Lung (tissue), 12 donors: Measurements from ENCODE around the gene SMYD4. TPM values are rescaled to one million over a fixed set of nuclear protein-coding genes. Genes with fewer than 3 reads are reported as not detected.
"Not testable (repeated sequence)": the region's sequence is repeated elsewhere in the genome, so short reads cannot be mapped to it uniquely, and the experiment has no call there.

Experiments used
- ATAC-seq: fragments of 200-7000 bp; cut with Tn5 transposase; one replicate; pipeline ENCODE4 v1.9.1; 2020; ENCODE audit warnings: moderate number of reproducible peaks; ENCODE audit not compliant: insufficient read depth, low FRiP score
- DNase-seq, 3 donors: peaks; one replicate each; pipeline ENCODE4 v3.0.0-alpha.2; 2013 to 2017
- H3K27ac ChIP-seq, 2 donors: one replicate each; pipeline ENCODE4 v1.5.1; 2013; ENCODE audit warnings: mild to moderate bottlenecking in 2 of 2, moderate library complexity in 2 of 2, control low read depth in 1 of 2, inconsistent platforms in 1 of 2, low read depth in 1 of 2, low read length in 1 of 2
- H3K27me3 ChIP-seq, 3 donors: one replicate each; pipeline ENCODE4 v1.5.1; 2013; ENCODE audit warnings: low read length in 2 of 3; ENCODE audit not compliant: control insufficient read depth in 3 of 3, insufficient read depth in 3 of 3
- H3K36me3 ChIP-seq, 4 donors: one replicate each; pipeline ENCODE4 v1.5.1; 2013; ENCODE audit warnings: low read length in 4 of 4, mild to moderate bottlenecking in 1 of 4, moderate library complexity in 1 of 4; ENCODE audit not compliant: control insufficient read depth in 4 of 4, insufficient read depth in 4 of 4
- H3K4me1 ChIP-seq, 5 donors: one replicate each; pipeline ENCODE4 v1.5.1; 2013; ENCODE audit warnings: low read length in 5 of 5, mild to moderate bottlenecking in 2 of 5, moderate library complexity in 1 of 5; ENCODE audit not compliant: control insufficient read depth in 5 of 5, insufficient read depth in 5 of 5
- H3K4me3 ChIP-seq: one replicate; pipeline ENCODE4 v1.5.1; 2013; ENCODE audit warnings: mild to moderate bottlenecking, control low read depth, moderate library complexity
- H3K9ac ChIP-seq, 2 donors: one replicate each; pipeline ENCODE4 v1.5.1; 2013; ENCODE audit warnings: low read length in 2 of 2, control low read depth in 1 of 2; ENCODE audit not compliant: insufficient read depth in 1 of 2
- H3K9me3 ChIP-seq, 4 donors: one replicate each; pipeline ENCODE4 v1.5.1; 2013; ENCODE audit warnings: low read length in 3 of 4, mild to moderate bottlenecking in 1 of 4, moderate library complexity in 1 of 4; ENCODE audit not compliant: control insufficient read depth in 4 of 4, insufficient read depth in 3 of 4
- WGBS, 2 donors: extraction: QIAGEN DNeasy Blood & Tissue Kit; methylation state at CpG; one replicate each; pipeline ENCODE4 v1.1.7; 2013; 5-methylcytosine and 5-hydroxymethylcytosine counted together
- polyA plus RNA-seq, 2 donors: library from polyadenylated mRNA; stranded (reverse); fragments of 200-250 nt; gene quantifications; one replicate each; pipeline ENCODE4 v1.2.1, GENCODE V29; 2013
- total RNA-seq, 2 donors: library from RNA; depleted of rRNA in 1 of 2; stranded (reverse); fragments of >200 nt in 1 of 2; gene quantifications; one replicate each; pipeline ENCODE4 v1.2.1, GENCODE V29; 2014 to 2021
- TF ChIP-seq, protein P1 (sequence below): IDR thresholded peaks from 2 replicates; pipeline ENCODE4 v1.5.1; 2012; ENCODE audit warnings: mild to moderate bottlenecking; ENCODE audit errors: control extremely low read depth, extremely low read depth
- donor health status: control.
- donor health status: control.
- donor health status: Bipolar disorder and iron deficiency.
- donor health status: healthy.
- donor health status: DM: yes; HTN: yes; CAD: no.

Gene SMYD4
- total and polyA plus RNA-seq, 4 donors, result 7.5 to 18.2 (median 11.2) TPM

DNA sequence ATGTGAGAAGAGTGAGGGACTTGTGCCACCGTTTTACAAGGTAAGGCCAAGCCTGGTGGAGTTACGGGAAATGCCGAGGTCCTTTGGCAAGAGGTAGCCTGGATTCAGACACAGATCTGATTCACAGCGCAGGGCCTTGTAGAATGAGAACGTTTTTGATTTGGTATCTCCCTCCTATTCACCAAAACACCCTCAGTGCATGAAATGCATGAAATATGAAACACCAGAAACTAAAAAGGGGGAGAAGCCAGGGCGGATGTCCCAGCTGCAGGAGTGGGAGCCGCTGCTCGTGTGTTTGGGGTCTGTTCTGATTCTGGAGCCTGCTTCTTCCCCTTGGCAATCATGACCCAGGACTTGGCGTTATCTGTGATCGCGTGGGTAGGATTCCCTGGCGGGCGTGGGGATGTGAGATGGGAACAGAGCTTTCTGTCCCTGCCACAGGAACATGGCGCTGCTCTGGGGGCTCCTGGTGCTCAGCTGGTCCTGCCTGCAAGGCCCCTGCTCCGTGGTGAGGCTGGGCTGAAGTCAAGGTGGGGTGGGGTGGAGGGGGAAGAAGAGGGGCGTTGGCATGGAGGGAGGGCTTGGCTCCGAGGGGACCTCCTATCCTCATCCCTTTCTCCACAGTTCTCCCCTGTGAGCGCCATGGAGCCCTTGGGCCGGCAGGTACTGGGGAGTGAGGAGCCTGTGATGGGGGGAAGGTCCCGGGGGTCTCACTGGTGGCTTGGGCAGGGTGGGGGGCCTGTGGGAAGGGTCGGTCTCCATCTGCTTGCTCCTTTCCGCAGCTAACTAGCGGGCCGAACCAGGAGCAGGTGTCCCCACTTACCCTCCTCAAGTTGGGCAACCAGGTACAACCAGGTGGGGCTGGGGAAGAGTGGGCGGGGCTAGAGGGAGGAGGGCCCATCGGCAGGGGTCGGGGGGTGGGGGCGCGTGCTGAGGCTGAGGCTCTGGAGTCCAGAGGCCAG is 84.9 kb downstream of the SMYD4 start:
- Histone ChIP-seq H3K9ac (no peak overlapping the region), H3K36me3 (no peaks in the 10 kb centered on the region), H3K4me1 (peaks cover 0 to 5% (median 0%) of the 10 kb centered on the region in 5 donors), H3K27me3 (no peaks in the 10 kb centered on the region), H3K4me3 (no peak overlapping the region), H3K27ac (no peak overlapping the region), H3K9me3 (no peaks in the 10 kb centered on the region)
- TF ChIP-seq, protein P1, sequence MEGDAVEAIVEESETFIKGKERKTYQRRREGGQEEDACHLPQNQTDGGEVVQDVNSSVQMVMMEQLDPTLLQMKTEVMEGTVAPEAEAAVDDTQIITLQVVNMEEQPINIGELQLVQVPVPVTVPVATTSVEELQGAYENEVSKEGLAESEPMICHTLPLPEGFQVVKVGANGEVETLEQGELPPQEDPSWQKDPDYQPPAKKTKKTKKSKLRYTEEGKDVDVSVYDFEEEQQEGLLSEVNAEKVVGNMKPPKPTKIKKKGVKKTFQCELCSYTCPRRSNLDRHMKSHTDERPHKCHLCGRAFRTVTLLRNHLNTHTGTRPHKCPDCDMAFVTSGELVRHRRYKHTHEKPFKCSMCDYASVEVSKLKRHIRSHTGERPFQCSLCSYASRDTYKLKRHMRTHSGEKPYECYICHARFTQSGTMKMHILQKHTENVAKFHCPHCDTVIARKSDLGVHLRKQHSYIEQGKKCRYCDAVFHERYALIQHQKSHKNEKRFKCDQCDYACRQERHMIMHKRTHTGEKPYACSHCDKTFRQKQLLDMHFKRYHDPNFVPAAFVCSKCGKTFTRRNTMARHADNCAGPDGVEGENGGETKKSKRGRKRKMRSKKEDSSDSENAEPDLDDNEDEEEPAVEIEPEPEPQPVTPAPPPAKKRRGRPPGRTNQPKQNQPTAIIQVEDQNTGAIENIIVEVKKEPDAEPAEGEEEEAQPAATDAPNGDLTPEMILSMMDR, result no peak
- DNase-seq (no peak), ATAC-seq (no peak)
- WGBS, 2 donors, result 84 to 86% methylated on average over 29 of the region's 29 CpGs

DNA sequence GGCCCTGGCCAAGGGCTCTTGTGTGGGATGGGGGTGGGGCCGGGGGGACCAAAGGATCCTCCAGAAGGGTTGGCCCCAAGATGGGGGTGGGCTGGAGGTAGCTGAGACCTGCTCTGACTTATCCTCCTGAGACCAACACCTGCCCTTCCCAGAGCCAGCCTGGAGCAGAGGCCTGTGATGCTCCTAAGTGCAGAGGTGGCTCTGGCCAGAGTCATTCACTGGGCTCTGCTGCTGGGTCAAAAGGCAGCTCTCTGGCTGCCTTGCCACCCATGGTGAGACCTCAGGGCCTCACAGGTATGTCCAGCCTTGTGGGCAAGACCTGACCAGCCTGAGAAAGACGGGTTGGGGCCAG is 86.6 kb downstream of the SMYD4 start:
- TF ChIP-seq, protein P1, result no peak
- Histone ChIP-seq H3K4me1 (peaks cover 0 to 5% (median 0%) of the 10 kb centered on the region in 5 donors), H3K4me3 (no peak overlapping the region), H3K27me3 (no peaks in the 10 kb centered on the region), H3K9ac (no peak overlapping the region), H3K27ac (peak overlapping the region in 1 of 2 donors; percentile 39), H3K36me3 (peaks cover 0 to 3% (median 1%) of the 10 kb centered on the region in 4 donors), H3K9me3 (no peaks in the 10 kb centered on the region)
- WGBS, 2 donors, result 84 to 96% methylated on average over 2 of the region's 2 CpGs
- DNase-seq (no peak), ATAC-seq (no peak)

DNA sequence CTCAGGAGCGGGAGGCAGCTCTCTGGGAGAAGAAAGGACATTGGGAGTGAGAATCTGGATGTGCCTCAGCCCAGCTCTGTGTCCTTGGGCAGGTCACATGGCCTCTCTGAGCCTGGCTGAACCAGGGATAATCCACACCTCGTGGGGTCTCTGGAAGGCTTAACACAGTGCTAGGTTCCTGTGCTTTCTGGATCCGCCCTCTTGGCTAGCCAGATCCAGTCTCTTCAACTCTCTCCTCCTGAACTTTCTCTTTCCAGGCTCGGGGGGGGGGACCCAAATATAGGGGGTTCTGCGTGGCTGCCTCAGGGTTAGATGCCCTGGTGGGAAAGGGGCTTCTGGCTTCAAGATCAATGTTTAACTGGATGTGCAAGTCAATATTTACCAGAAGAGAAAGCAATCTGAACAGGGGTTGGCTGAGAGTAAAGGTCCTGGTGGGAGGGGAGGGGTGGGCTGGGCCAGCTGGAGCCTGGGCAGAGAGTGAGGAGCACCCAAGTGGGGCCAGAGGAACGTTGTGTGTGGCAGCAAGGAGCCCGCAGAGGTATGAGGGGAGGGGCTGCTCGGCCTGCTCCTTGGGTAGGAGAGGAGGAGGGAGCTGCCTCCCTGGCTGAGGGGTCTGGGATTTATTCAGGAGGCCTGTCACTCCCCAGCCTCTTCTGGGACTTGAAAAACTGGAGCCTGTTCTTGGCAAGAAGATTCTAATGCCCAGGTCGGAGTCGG is 87.2 kb downstream of the SMYD4 start, which contains the start of gene SERPINF2:
Gene SERPINF2, plus strand, starts transcription at position 501 of the 717 bp plus-strand sequence. CDS start 2,125 bp downstream, outside the sequence.
- ATAC-seq (no peak), DNase-seq (peak; percentile 38 to 75 (median 71))
- Histone ChIP-seq H3K27me3 (no peaks in the 10 kb centered on the region), H3K4me3 (no peak within 1 kb of the TSS), H3K9me3 (no peaks in the 10 kb centered on the region), H3K9ac (no peak within 1 kb of the TSS), H3K4me1 (peaks cover 0 to 5% (median 0%) of the 10 kb centered on the region in 5 donors), H3K36me3 (peaks cover 0 to 8% (median 1%) of the 10 kb centered on the region in 4 donors), H3K27ac (peak within 1 kb of the TSS in 1 of 2 donors; percentile 39)
- TF ChIP-seq, protein P1, result no peak
- WGBS, 2 donors, result 59 to 72% methylated on average over 10 of the region's 10 CpGs

DNA sequence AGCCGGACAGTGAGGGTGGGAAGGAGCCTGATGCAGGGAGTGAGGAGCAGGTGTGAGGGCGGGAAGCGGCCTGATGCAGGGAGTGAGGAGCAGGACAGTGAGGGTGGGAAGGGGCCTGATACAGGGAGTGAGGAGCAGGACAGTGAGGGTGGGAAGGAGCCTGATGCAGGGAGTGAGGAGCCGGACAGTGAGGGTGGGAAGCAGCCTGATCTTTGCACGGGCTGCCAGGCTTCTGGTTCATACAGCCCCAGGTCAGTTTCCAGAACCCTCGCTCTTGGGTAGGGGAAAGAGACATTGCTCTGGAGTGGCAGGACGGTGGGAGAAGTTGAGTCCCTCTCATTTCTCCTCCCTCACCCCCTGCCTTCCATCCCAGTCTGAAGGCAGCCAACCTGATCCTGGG is 87.8 kb downstream of the SMYD4 start:
- H3K4me3 ChIP-seq, ATAC-seq, H3K27ac ChIP-seq, DNase-seq, H3K4me1 ChIP-seq, H3K9ac ChIP-seq, H3K9me3 ChIP-seq, H3K27me3 ChIP-seq: not testable (repeated sequence)
- H3K36me3 ChIP-seq, result peaks cover 0 to 14% (median 3%) of the 10 kb centered on the region in 4 donors
- 75 to 92% methylated on average over 7 of the region's 7 CpGs for WGBS, 2 donors
